Nephron (organoid): ENCODE measurements around the gene EPHB2.
A peak's percentile ranks its signal among the peaks of the same experiment; 100 is the strongest.

Source experiments
- H3K27ac Mint-ChIP-seq, 3 experiments: 2 replicates each; pipeline ENCODE4 v1.8.0; 2020; ENCODE audit warnings: mixed read lengths in 3 of 3, mild to moderate bottlenecking in 2 of 3, moderate library complexity in 1 of 3
- H3K27me3 Mint-ChIP-seq: 2 replicates; pipeline ENCODE4 v1.8.0; 2021; ENCODE audit warnings: low read depth, mild to moderate bottlenecking, moderate library complexity, mixed read lengths
- H3K36me3 Mint-ChIP-seq: 2 replicates; pipeline ENCODE4 v1.8.0; 2020; ENCODE audit warnings: low read depth, mixed read lengths
- H3K4me1 Mint-ChIP-seq: 2 replicates; pipeline ENCODE4 v1.8.0; 2020; ENCODE audit warnings: mixed read lengths
- H3K4me3 Mint-ChIP-seq, 3 experiments: 2 replicates each; pipeline ENCODE4 v1.8.0; 2020; ENCODE audit warnings: mild to moderate bottlenecking in 3 of 3, mixed read lengths in 3 of 3, moderate library complexity in 2 of 3
- H3K9me3 Mint-ChIP-seq: 2 replicates; pipeline ENCODE4 v1.8.0; 2020; ENCODE audit warnings: mixed read lengths
- TF ChIP-seq, protein P1 (sequence below), 3 experiments: fragments of 200-600 bp; sonication (generic); IDR thresholded peaks; one replicate each; pipeline ENCODE4 v1.5.0; 2021; ENCODE audit warnings: antibody characterized with exemption in 3 of 3; ENCODE audit not compliant: unreplicated experiment in 3 of 3

Gene EPHB2

GRCh38 chr1:22711591-22712501, 1.2 kb downstream of the EPHB2 start:
- H3K27ac Mint-ChIP-seq, result peak overlapping the region; percentile 27 to 87 (median 79)
- TF ChIP-seq, protein P1, sequence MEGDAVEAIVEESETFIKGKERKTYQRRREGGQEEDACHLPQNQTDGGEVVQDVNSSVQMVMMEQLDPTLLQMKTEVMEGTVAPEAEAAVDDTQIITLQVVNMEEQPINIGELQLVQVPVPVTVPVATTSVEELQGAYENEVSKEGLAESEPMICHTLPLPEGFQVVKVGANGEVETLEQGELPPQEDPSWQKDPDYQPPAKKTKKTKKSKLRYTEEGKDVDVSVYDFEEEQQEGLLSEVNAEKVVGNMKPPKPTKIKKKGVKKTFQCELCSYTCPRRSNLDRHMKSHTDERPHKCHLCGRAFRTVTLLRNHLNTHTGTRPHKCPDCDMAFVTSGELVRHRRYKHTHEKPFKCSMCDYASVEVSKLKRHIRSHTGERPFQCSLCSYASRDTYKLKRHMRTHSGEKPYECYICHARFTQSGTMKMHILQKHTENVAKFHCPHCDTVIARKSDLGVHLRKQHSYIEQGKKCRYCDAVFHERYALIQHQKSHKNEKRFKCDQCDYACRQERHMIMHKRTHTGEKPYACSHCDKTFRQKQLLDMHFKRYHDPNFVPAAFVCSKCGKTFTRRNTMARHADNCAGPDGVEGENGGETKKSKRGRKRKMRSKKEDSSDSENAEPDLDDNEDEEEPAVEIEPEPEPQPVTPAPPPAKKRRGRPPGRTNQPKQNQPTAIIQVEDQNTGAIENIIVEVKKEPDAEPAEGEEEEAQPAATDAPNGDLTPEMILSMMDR (IDR thresholded peaks at IDR 0.05; ENCODE audit: unreplicated experiment in 3 of 3), result no peak
- H3K4me1 Mint-ChIP-seq, result peaks cover 51% of the 10 kb centered on the region
- H3K9me3 Mint-ChIP-seq, result no peaks in the 10 kb centered on the region
- H3K4me3 Mint-ChIP-seq, result peak overlapping the region; percentile 86 to 93 (median 89)
- no peaks in the 10 kb centered on the region for H3K36me3 Mint-ChIP-seq
- peaks cover 52% of the 10 kb centered on the region for H3K27me3 Mint-ChIP-seq

- no peaks in the 10 kb centered on the region for H3K9me3 Mint-ChIP-seq
- H3K4me1 Mint-ChIP-seq, result peaks cover 54% of the 10 kb centered on the region
- TF ChIP-seq, protein P1 (IDR thresholded peaks at IDR 0.05; ENCODE audit: unreplicated experiment in 3 of 3), result no peak
- peaks cover 46% of the 10 kb centered on the region for H3K27me3 Mint-ChIP-seq
- H3K4me3 Mint-ChIP-seq, result peak overlapping the region; percentile 86 to 93 (median 89)
- H3K27ac Mint-ChIP-seq, result peak overlapping the region in 2 of 3 experiments; percentile 27 to 80
- H3K36me3 Mint-ChIP-seq, result no peaks in the 10 kb centered on the region
These were observed 2.0 kb downstream of the EPHB2 start for GRCh38 chr1:22712502-22713271.

DNA sequence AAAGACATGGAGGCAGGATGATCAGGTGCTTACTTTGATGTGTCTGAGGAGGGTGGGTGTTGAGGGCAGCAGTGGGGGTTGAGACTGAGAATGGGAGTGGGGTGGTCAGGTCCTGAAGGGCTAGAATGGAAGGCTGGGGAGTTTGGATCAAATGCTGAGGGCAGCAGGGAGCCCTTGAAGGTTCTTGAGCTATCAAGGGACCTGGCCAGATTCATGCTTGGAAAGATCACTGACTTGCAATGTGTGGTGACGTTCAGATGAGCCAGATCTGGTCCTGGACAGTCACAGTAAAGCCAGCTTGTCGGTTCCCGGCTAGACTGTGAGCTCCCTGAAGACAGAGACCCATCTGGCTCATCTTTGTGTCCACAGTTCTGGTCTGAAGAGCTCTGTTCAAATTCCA, 3.8 kb downstream of the EPHB2 start:
- Mint-ChIP-seq H3K27me3 (peaks cover 30% of the 10 kb centered on the region), H3K9me3 (no peaks in the 10 kb centered on the region), H3K27ac (peak overlapping the region in 1 of 3 experiments; percentile 11), H3K4me1 (peaks cover 43% of the 10 kb centered on the region), H3K36me3 (no peaks in the 10 kb centered on the region), H3K4me3 (peak overlapping the region in 1 of 3 experiments; percentile 93)
- TF ChIP-seq, protein P1 (IDR thresholded peaks at IDR 0.05; ENCODE audit: unreplicated experiment in 3 of 3), result no peak

DNA sequence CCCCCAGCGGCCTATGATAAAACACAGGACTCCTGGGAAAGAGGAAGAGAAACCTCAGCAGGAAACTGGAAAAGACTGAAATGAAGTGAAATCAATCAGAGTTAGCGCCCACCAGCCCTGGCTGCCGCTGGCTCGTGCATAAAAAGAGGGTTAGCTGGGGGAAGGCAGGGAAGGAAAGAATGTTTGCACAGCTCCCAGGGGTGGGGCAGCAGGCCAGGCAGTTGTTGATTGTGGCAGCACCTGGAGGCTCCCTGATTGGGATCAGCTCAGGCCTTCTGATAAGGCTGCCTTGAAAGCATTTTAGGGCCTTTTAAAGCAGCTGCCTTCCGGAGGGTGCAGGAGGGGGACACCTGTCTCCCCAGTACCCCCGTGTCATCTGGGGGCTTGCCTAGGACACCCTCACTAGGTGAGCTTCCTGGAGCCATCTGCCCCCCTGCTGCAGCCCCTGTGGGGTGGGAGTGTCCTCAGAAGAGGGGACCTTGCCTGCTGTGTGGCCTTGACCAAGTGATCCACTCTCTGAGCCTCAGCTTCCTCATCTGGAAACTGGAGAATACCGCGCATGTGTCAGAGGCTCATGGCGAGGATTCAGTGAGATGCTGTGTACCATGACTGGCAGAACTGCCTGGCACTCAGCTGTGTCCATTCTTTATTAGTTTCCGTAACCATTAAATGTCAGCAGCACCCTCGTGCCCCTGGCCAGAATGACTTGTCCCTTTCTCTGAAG, 6.6 kb downstream of the EPHB2 start:
- H3K36me3 Mint-ChIP-seq, result no peaks in the 10 kb centered on the region
- H3K27ac Mint-ChIP-seq, result no peak overlapping the region
- peaks cover 30% of the 10 kb centered on the region for H3K27me3 Mint-ChIP-seq
- H3K4me3 Mint-ChIP-seq, result no peak overlapping the region
- H3K9me3 Mint-ChIP-seq, result no peaks in the 10 kb centered on the region
- TF ChIP-seq, protein P1 (IDR thresholded peaks at IDR 0.05; ENCODE audit: unreplicated experiment in 3 of 3), result no peak
- H3K4me1 Mint-ChIP-seq, result peaks cover 34% of the 10 kb centered on the region

DNA sequence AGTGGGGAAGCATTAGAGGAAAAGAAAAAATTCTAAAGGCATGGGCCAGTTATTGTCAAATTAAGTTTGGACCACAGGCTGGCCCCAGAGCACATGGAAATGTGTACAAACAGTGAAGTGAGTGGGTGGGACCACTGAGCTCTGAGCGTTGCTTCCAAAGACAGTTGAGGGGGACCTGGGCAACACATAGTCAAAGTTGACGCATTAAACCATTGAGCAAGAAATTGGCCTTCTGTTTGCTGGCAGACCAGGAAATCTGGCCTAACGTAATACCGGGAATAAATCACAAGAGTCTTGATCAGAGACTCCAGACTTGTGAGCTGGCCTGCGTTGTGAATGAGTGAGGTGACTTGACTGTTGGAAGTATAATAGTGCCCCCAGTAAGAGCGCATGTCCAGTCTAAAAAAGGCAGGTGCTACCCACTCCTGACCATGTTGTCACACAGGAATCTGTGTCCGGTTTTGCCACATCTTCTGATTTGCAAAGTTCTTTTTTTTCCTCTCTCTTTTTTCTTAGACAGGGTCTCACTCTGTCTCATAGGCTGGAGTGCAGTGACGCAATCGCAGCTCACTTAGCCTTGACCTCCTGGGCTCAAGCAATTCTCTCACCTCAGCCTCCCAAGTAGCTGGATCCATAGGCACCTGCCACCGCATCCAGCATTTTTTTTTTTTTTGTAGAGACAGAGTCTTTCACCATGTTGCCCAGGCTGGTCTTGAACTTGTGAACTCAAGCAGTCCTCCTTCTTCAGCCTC, 10.7 kb downstream of the EPHB2 start:
- H3K27me3 Mint-ChIP-seq, result peaks cover 8% of the 10 kb centered on the region
- no peak overlapping the region for H3K4me3 Mint-ChIP-seq

More for the DNA sequence above, 10.7 kb downstream of the EPHB2 start:
- no peaks in the 10 kb centered on the region for H3K36me3 Mint-ChIP-seq
- peaks cover 16% of the 10 kb centered on the region for H3K4me1 Mint-ChIP-seq
- H3K9me3 Mint-ChIP-seq, result no peaks in the 10 kb centered on the region
- TF ChIP-seq, protein P1 (IDR thresholded peaks at IDR 0.05; ENCODE audit: unreplicated experiment in 3 of 3), result no peak
- H3K27ac Mint-ChIP-seq, result no peak overlapping the region
